ENCODE data around the gene NGDN.
A peak's percentile ranks its signal among the peaks of the same experiment; 100 is the strongest.

Gene NGDN

DNA sequence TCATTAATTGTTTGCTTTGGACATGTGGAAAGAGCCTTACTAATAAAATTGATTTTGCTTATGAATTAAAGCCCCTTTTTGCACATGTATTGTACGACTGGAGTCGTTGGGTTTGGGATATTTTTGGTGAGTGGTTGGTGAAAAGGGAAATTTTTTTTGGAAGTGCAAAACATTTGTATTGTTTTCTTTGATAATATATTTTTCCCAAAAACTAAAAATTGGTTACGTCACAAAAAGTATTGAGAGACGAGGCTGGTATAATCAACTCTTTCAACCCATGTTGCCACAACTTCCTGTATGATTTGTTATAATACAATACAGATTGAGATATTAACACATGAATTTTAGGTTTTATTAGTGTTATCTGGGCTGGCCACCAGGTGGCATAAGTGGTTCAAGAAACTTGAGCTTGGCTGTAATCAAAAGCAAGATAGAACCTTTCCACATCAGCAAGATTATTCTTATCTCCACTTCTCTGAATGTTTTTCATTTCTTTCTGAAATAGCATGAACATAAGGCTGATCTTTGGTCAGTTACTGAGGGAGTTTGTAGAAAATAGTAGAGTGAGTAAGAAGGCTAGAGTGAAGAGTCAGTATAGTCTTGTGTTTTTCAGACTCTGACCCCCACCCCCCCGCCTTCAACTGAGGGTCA lies 8.7 kb downstream of the NGDN start:
- peak; percentile 71 for DNase-seq (ENCODE audit: low spot score)

DNA sequence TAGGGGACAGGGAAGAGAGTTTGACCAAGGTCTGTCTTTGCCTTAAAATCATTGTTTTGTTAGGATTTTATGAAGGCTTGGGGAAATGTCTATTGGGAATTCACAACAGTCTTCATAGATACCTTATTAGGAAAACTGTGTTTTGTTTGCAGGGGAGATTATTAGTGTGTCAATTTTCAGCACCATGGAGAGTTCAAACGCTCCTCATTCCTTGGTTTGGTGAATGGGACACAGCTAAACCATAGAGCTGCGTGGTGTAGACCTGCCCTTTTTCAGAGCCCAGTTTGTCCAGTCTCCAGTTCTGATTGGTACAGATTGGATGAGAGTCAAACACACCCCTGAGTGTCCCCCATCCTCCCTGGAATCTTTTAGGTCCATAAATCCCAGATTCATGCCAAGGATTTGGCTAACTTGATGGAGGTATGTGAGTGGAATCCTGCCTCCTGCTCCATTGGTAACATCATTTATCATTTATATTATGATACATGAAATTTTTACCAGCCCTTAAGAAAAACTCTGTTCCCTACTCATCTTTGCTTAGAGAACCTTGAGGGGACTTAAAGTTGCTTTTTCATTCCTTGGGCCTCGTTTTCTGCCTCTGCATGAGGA lies 12.0 kb downstream of the NGDN start:
- peak; percentile 8 for DNase-seq (ENCODE audit: low spot score)

DNA sequence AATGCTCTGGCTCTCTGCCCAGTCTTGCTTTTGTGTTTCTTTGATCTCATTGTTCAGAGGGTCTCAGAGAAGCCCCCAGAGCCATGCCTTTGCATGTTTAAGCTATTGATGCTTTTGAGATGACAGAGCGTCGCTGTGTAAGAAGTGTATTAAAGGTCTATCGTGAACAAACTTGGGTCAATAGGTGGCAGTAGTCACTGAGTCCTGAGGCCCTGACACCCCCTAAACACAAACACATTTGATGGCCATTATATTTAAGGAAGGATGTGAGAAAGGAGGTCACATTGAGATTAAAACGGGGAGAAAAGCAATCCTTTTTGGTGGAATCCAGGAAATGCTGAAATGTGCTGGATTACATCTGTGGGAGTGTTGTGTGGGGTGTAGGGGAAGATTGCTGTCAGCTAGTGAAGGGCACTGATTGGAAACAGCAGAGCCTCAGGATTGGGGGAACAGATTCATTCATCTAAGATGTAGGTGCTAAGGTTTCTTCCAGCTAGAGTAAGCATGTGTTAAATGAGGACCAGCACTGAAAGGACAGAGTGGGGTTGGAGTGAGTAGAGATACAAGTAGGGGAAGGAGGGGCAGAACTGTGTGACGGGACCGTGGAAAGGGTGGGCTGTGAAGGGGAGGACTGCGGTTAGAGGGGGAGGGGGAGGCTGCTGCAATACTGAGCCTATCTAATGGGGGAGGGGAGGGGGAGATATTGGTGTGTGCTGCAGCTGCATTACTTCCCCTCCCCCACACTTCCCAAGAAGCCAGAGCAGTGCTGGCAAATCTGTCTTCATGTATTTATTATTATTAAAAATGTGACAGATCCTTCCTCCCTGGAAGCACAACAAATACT lies 12.7 kb downstream of the NGDN start:
- DNase-seq (ENCODE audit: low spot score), result no peak

DNA sequence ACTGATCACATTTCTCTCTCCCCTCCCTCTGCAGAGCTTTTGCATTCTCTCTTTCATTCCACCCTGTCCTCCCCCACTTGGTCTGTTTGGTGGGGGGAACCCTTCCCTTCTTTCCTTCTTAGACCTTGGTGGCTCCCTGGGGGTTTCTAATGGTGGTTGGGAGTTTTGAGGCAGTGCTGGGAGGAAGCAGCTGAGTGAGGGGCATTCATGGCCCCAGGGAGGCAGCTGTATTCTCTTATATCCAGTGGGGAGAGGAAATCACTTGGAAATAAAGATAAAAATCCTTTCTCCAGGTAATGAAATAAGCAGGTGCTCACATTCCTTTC lies 13.3 kb downstream of the NGDN start:
- no peak for DNase-seq (ENCODE audit: low spot score)

DNA sequence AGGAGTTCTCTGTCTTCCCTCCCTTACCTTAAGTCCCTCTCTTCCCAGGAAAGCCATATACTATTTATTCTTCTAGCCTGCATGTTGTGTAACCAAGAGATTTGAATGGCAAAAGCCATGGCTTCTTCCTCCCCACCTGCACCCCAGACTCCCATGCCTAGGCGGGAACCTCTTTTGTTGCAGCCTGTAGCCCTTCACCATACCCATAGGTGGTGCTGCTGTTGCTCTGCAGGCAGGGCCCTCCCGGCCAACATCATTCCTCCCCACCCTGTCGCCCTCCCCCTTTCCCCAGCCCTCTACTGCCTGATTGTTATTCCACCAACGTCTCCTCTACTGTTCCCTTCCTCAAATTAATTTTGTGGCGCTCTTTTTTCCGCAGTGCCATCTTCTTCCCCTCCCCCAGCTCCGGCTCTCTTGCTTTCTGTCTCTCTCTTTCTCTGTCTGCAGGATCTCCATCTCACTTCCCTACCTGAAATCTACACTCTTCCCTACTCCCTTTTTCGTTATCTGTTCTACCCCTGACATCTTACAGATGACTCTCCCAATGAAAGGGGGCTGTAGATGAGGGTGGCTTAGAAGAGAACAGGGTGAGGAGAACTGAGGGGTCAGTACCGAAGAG lies 13.8 kb downstream of the NGDN start:
- DNase-seq (ENCODE audit: low spot score), result no peak

DNA sequence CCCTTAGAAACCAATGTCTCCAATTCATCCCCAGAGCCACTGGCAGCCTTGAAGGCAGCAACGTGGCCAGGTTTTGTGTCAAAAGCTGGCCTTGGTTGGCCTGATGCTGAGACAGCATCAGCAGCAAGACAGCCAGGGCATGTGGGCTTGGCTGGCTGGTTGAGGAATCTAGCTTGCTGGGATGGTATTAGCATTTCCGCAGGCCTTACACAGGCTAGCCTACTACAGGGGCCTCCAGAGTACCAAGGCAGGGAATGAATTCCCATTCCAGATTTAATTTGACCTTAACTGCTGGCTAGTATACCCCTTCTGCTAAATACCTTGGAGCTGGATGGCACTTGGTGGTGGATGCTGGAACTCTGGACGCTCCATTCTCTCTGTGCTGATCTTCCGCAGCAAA lies 15.8 kb downstream of the NGDN start:
- DNase-seq (ENCODE audit: low spot score), result no peak

DNA sequence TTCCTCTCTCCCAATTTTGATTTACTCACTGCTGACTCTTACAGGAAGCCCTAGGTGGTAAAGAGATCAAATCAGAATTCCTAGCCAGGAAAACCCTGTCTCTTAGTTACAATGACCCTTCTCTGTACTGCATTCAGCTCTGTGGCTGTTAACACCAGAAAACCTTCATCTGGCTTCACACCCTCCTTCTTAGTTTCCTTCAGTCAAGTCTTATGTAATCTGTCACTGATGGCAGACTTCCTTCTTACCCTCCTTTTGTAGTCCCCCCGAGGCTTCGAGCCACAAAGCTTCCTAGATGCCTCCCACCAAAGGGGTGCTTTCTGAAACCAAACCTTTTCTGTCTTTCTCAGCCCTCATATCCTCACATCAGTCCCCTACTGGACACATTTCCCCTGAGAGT lies 16.5 kb downstream of the NGDN start:
- no peak for DNase-seq (ENCODE audit: low spot score)

DNA sequence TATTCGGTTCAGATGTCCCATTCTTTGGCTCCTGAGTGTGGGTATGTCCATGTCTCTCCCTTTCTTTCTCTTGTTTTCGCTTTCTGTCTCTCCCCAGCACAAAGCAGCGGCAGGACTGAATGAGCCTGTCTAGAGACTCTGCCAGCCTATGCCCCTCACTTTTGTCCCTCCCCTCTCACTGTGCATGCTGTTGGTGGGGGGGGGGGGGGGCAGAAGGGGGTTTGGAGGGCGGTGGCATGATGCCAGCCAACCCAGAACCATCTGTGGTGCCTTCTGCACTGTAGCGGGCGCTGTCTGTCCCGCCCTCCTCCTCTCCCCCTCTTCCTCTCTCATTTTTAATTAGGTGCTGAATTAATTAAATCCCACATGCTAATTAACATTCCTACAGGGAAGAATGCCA lies 17.7 kb downstream of the NGDN start:
- no peak for DNase-seq (ENCODE audit: low spot score)

DNA sequence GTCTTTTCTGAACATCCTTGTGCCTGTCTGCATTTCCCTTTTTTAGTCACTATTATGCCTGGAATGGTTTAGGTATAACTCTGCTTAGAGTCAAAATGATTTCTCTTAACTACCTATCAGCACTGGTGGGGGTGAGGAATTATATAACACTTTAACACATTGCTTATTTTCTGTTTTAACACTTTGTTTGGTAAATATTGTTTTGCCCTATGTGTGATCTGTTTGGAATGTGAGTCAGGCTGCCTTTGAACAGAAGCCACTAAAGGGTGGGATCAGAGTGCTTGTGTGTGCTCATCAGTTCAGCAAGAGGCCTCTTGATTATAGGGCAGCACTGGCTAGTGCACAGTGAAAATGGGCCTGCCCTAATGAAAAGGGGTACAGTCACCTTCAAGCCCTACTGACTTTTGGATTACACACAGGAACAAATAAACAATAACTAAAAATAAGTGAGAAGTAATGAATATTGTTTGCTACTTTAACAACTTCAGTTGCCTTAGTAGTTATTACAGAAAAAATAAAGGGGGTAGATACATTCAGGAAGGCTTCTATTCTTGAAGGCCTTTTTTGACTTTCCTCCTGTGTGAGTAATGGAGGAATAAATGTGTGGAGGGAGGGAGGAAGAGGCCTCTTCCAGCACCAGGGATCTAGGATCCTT lies 23.2 kb downstream of the NGDN start:
- no peak for DNase-seq (ENCODE audit: low spot score)

DNA sequence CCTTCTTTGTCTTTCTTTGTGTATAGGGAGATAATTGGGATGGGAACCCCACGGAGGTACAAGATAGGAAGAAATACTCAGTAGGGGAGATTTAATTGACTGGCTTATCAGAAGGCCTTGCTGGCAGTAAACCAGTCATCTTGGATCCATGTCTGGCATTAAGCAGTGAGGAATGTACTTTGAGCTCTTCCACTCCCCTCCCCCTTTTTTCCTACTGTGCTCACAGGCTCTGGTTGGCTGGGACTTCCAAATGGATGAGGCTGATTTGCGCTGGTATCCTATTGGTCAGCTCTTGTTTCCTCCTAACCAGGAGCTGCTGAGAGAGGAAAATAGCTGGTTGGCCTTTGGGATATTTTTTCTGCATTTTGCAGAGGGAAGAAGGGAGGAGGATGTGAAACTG lies 24.7 kb downstream of the NGDN start:
- no peak for DNase-seq (ENCODE audit: low spot score)

DNA sequence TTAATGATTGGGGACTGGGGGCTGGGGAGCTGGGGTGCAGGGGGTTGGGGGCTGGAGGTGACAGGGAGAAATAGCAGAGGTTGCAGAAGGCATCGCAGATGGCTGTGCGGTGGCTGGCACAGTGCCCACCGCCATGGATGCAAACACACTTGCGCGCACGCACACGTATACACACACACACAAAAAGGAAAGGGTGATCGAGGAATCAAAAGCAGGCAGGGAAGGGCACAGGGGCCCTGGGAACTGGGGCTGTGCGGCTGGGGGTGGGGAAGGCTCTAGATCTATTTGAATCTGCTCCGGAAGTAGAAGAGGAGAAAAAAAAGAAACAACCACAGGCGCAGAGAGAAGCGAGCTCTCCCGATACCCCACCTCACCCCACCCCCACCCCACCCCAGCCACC lies 42.7 kb downstream of the NGDN start:
- DNase-seq (ENCODE audit: low spot score), result no peak

DNA sequence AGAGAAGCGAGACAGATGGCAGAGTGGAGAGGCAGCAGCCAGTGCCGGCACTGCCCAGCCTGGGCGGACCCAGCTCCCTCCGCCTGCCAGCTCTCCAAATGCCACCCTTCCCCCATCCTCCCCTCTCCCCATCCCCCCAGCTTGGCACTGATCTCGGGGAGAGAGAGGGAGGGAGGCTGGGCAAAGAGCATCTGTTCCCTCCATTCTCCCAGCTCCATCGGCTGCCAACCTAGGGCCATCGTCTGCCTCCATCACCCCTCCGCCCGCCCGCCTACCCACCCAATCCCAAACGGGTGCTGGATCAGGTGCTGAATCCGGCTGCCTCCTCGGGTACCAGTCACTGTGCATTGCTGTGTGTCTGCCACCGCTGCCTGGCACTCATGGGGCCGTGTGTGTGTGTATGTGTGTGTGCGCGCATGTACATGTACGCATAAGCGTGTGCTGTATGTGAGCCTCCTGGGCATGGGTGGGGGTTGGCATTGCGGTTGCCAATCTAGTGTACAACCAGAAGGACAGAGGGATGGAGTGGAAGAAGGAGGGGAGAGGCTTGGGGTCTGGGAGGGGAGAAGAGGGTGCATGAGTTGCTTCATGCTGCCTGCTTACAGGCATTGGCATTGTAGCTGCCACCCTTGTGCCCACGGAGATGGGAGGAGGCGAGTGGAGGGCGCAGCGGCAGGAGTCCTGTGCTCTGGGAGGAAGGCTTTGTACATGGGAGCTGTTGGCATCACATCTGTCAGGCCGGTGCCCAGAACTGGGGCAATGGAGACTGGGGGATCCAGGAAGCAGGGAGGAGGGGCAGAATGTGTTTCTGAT lies 43.7 kb downstream of the NGDN start:
- no peak for DNase-seq (ENCODE audit: low spot score)

DNA sequence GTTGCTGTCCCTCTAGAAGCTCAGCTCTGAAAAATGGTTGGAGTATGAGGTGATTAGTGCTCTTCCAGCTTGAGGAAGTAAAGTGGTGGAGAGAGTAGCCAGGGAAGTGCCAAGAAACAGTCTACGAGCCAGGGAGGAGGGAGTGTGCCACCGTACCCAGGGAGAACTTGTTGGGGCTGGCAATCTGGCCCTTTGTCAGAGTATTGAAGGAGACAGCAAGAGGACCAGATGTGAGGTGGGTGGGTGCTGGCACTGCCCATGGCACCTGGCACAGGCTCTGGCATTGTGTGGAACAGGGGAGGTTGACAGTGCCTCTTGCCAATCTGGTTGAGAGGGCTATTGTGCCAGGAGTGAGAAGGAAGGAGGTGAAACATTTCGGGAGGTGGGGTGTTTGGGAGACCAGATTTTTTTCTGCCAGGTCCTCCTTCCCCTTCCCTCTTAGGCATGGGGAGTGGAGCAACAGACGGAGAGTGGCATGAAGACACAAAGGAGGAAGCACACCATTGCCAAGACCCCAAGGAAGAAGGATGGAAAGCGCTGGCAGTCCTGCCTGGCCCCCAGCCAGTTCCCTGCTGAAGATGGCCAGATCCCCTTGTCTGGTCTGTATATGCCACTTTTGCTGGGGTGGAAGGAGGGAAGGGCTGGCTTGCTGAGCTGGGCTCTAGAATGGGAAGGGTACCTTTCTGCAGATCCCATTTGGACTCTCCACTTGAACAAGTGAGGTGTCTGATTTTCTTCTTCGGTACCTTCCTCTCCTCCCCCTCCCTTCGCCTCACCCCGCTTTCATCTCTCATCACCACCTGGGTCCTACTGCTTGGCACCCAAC lies 44.5 kb downstream of the NGDN start:
- no peak for DNase-seq (ENCODE audit: low spot score)

DNA sequence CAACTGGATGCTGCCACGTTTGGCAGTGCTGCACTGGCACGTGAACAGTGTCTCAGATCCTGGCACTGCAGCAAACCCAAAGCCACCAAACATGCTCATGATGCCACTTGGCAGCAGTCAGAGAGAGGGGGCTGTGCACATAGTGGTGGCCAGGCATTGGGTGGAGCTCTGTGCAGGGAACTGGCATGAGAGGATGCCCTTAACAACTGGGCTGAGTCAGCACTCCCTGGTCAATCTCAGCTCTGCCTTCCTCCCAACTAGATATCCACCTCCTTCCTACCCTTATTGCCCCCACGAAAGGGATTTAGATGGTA lies 45.1 kb downstream of the NGDN start:
- DNase-seq (ENCODE audit: low spot score), result no peak

DNA sequence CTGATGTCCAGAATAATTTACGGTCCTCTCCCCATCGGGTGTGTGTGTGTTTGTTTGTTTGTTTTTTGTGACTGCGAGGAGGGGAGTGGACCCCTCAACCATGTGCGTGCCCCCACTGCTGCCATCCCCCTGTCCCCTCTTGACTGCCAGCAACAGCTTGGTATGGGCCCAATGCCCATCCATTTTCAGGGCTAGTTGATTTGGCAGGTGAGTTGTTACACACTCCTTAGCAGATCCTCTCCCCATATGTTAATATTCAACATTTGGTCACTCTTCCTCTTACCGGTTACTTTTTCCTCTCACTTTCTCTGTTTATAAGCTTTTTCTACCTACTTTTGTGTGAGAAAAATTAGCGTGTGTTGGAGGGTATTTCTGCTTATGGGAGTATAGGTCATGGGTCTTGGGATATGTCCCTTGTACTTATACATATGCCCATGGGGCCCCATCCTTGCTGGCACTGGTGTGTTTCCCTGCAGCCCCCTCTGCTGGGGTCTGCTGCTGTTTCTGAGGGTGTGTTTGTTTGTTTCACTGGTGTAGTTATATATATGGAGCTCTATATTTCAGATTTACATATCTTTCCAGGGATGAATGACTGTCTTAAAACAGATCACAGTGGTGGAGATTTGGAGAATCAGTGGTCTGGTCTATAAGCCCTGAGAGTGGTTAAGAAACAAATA lies 48.3 kb downstream of the NGDN start:
- DNase-seq (ENCODE audit: low spot score), result no peak

DNA sequence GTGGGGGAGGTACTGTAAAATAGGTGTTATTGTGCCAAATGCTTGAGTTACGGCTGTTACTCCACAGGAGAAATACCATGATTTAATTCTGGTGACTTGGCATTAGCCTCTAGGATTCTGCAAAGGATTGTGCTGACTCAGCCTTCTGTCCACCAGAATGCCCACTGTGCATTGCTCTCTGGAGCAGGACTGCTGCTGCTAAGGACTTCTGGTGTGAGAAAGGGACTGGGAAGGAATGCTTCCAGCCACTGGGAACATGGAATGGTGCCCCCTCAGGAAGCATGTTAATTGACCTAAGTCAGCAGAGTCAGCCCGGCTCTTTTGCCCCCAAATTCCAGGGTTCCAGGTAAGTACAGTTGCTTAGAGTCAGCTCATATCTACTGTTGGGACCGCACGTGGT lies 49.2 kb downstream of the NGDN start:
- no peak for DNase-seq (ENCODE audit: low spot score)

DNA sequence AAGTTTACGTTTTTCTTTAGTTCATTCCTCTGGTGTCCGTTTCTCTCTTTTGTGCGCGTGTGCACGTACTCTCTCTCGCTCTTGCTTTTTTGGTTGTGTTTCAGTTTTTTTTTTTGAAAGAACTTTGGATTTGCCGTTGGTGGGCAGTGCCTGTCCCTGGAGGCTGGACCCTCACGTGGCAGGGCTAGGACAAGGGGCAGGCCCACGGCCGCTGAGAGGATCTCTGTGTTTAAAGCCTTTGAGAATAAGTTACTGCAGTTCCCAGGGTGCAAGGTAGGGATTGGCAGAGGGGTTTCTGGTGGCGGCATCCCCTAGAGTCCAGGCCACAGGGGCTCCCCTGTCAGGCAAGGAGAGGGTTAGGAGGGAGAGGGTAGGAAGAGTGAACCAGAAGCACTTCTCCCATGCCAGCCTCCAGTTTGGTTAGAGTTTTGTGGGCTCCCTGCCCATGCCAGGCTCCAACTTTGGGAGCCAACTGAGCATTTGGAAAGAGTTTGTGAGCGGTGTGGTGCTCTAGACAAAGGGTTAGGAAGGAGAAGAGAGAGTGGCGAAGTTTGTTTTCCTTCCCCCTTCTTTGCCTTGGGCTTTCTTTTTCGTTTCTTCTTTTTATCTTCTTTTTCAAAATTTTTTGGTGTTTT lies 51.5 kb downstream of the NGDN start:
- no peak for DNase-seq (ENCODE audit: low spot score)

DNA sequence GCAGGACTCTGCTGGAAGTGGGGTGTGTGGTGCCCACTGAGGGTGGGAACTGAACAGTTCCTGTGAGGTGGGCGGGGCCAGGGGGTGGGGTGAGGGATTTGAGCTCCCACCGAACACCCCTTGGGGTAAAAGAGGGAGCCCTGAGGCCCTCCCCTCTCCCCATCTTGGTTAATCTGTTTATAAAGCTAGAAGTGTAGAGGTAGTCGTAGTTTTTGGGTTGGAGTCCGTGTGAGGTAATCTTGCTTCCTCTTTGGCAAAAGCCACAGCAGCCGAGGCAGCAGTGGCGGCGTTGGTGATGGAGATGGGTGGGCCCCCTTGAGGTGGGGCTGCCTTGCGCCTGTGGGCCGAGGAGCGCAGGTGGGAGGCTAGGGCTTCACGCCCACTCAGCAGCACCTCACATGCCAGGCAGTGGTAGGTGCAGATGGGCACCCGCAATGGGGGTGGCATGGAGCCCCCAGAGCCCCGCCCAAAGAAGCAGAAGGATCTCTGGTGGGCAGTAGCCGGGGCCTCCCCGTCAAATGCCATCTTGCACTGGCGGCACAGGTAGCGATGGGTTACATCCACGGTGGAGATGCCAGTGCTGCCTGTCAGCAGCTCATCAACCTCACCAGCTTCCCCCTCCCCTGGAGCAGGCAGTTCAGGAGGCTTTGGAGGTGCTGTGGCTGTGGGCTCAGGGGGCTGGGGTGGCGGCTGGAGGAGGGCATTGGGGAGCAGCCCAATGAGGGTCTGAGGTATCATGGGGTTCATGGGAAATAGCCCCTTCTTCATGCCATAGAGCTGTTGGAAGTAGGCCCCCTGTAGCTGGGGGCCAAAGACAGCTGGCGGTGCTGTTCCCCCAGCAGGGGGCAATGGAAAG lies 52.5 kb downstream of the NGDN start:
- DNase-seq (ENCODE audit: low spot score), result no peak

DNA sequence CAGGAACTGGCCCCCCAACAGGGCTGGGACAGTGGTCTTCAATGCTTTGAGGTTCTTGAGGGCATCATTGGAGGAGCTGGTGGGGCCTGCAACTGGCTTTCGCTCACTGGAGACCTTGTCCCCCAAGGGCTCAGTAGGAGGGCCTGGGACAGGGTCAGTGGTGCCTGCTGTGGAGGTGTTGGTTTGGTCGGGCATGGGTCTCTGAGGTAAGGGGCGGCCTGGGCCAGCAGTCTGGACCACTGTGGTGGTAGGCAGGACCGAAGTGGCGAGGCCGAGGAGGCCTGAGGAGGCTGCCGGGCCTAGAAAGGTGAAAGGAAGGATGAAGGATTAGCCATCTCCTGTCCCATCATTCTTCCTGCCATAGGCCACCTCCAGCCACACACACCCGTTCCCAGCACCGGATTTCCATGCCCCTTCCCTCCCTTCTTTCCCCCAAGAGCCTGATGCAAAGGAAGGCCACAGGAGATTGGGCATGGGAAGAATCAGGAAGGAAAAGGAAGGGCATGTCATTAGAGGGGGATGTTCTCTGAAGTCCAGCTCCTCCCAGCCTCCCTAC lies 53.2 kb downstream of the NGDN start:
- DNase-seq (ENCODE audit: low spot score), result no peak
